Colonic mucosa (tissue), 4 donors: ENCODE data around the gene GORASP1. TPM values are rescaled to one million over a fixed set of nuclear protein-coding genes. Genes with fewer than 3 reads are reported as not detected.

Source experiments
- DNase-seq: peaks from one replicate; pipeline ENCODE4 v3.0.0-alpha.2; 2020
- H3K27ac ChIP-seq: fragments of 200-600 bp; one replicate; pipeline ENCODE4 v1.8.0; 2021
- H3K27me3 ChIP-seq: fragments of 200-600 bp; one replicate; pipeline ENCODE4 v1.8.0; 2021
- H3K36me3 ChIP-seq: fragments of 200-600 bp; one replicate; pipeline ENCODE4 v1.8.0; 2021
- H3K4me1 ChIP-seq: fragments of 200-600 bp; one replicate; pipeline ENCODE4 v1.8.0; 2021; ENCODE audit warnings: mild to moderate bottlenecking
- H3K4me3 ChIP-seq: fragments of 200-600 bp; one replicate; pipeline ENCODE4 v1.8.0; 2021
- H3K9ac ChIP-seq, 2 donors: one replicate each; pipeline ENCODE4 v1.7.0; 2013; ENCODE audit warnings: control low read depth in 2 of 2, low read depth in 2 of 2, low read length in 2 of 2
- H3K9me3 ChIP-seq: fragments of 200-600 bp; one replicate; pipeline ENCODE4 v1.8.0; 2021
- CTCF ChIP-seq: fragments of 200-600 bp; IDR thresholded peaks from one replicate; pipeline ENCODE4 v1.8.0; 2022; ENCODE audit warnings: antibody characterized with exemption, mild to moderate bottlenecking
- intact Hi-C: fragments of 100-400 bp; cut with DNase I; formaldehyde crosslinking; loops from one replicate; pipeline ENCODE4 v1.14.1; 2022
- microRNA-seq: library from miRNA; unstranded; fragments of <30 nt; microRNA quantifications from one replicate; pipeline ENCODE4, GENCODE V29; 2019
- total RNA-seq, 2 donors: library from RNA; stranded (reverse); fragmentation: NEBNext Ultra II Directional in 1 of 2; extraction: Animal tissue kit (Norgen Biotek cat#: 25700) in 1 of 2; gene quantifications; one replicate each; pipeline ENCODE4 v1.2.1, GENCODE V29; 2021
- donor health status: healthy.
- donor health status: DM: no; HTN: no; CAD: no.
- donor health status: DM: no; HTN: no; CAD: no.

GORASP1 gene
- total RNA-seq, 2 donors from 2014 or later: 84.2 to 106 TPM

GRCh38 chr3:39051649-39052561 lies 55.5 kb downstream of the GORASP1 start, which contains the start of the genes SCN11A and WDR48:
Gene SCN11A, minus strand, starts transcription at chr3:39051944. Its CDS starts 101,582 bp downstream, at chr3:38950362.
Gene WDR48, plus strand, starts transcription at chr3:39052016. Its CDS starts 10 bp downstream, at chr3:39052026.
- Histone ChIP-seq H3K4me1 (no peaks in the 10 kb centered on the region), H3K9ac (peak within 1 kb of the TSS; percentile 77 to 87), H3K4me3 (peak within 1 kb of the TSS; percentile 97), H3K36me3 (no peaks in the 10 kb centered on the region), H3K9me3 (no peaks in the 10 kb centered on the region), H3K27ac (peak within 1 kb of the TSS; percentile 81), H3K27me3 (no peaks in the 10 kb centered on the region)
- peak; percentile 96 for DNase-seq
- intact Hi-C loops: no loop called here
- no peak for TF ChIP-seq CTCF

GRCh38 chr3:39050029-39050428 lies 57.4 kb downstream of the GORASP1 start:
- Histone ChIP-seq H3K4me3 (no peak overlapping the region), H3K9me3 (no peaks in the 10 kb centered on the region), H3K27me3 (no peaks in the 10 kb centered on the region), H3K9ac (no peak overlapping the region), H3K4me1 (no peaks in the 10 kb centered on the region), H3K27ac (no peak overlapping the region), H3K36me3 (no peaks in the 10 kb centered on the region)
- intact Hi-C loops: no loop called here
- TF ChIP-seq CTCF: no peak
- no peak for DNase-seq

Small RNA genes within 50 kb of the gene (microRNA-seq; reads per million reads assigned to microRNA genes)
- not detected for gene MIR6822

Other genes starting within 250 kb of the GORASP1 start
- gene SCN11A, start 55.7 kb downstream of the GORASP1 start, total RNA-seq: under 1 TPM; 0.05 to 0.61 TPM
- 10 to 100 TPM; 26.1 to 51.2 TPM for gene WDR48, start 55.6 kb downstream of the GORASP1 start, total RNA-seq
- gene TTC21A, start 53 bp upstream of the GORASP1 start, total RNA-seq: 1 to 10 TPM; 2.8 to 6.1 TPM
- 10 to 100 TPM; 11.2 to 26.6 TPM for gene CSRNP1, start 46.0 kb upstream of the GORASP1 start, total RNA-seq
- gene XIRP1, start 85.0 kb upstream of the GORASP1 start, total RNA-seq: not detected
- under 1 TPM; 0.57 to 0.66 TPM for gene CX3CR1, start 172.4 kb upstream of the GORASP1 start, total RNA-seq
- gene CCR8, start 222.1 kb upstream of the GORASP1 start, total RNA-seq: under 1 TPM; 0.29 to 0.47 TPM